ENCODE results near the gene KLHDC7A. TPM values are rescaled to one million over a fixed set of nuclear protein-coding genes. Genes with fewer than 3 reads are reported as not detected.

Gene KLHDC7A
- total RNA-seq, 1 experiment from 2014 or later: not detected

- no peaks in the 10 kb centered on the region for H4K20me1 ChIP-seq (ENCODE audit: low read length)
- H3K4me2 ChIP-seq (ENCODE audit: low read length): no peak overlapping the region
- no peaks in the 10 kb centered on the region for H3K4me1 ChIP-seq (ENCODE audit: insufficient read depth, low read length)
- no peaks in the 10 kb centered on the region for H3K9me3 ChIP-seq (ENCODE audit: low read length)
- intact Hi-C loops (cut with micrococcal nuclease): no loop called here
- peak; percentile 3 for DNase-seq
- H3K36me3 ChIP-seq (ENCODE audit: low read depth, low read length): no peaks in the 10 kb centered on the region
- CTCF ChIA-PET: interaction anchor here (0.6 kb wide), 1 partner anchor 1002 kb away, joined by 5 read pairs; no protein-coding TSS in a partner anchor
- no TSS peak for BruUV-seq (replicated peaks)
- H3K27me3 ChIP-seq (ENCODE audit: low read length): 0 out of 2 replicates have a peak, but pooled peaks cover 5% of the 10 kb centered on the region
- H3K79me2 ChIP-seq (ENCODE audit: low read length): no peaks in the 10 kb centered on the region
- H3K4me3 ChIP-seq (ENCODE audit: low read length): no peak overlapping the region
- no peak overlapping the region for H2AFZ ChIP-seq (ENCODE audit: low read length)
- H3K9ac ChIP-seq (ENCODE audit: low read length): no peak overlapping the region
- no peaks in the 10 kb centered on the region for H3F3A ChIP-seq (ENCODE audit: low read length, unreplicated experiment)
- ATAC-seq: no peak
- no peaks in the 10 kb centered on the region for H3K9me2 ChIP-seq (replicated peaks; ENCODE audit: low read length)
- TF ChIP-seq EZH2 (IDR thresholded peaks at IDR 0.05; ENCODE audit: low read length, unreplicated experiment): no peak
- no peak for TF ChIP-seq EZH2phosphoT487 (IDR thresholded peaks at IDR 0.05; ENCODE audit: borderline replicate concordance, low read length)
- no peak for TF ChIP-seq CTCF (conservative IDR thresholded peaks at IDR 0.05; ENCODE audit: low read depth, low read length)
- no peak overlapping the region for H3K27ac ChIP-seq (ENCODE audit: low read length)
- POLR2A ChIA-PET (ENCODE audit: unreplicated experiment): no interaction called here
Observed at GRCh38 chr1:18440385-18441226, 40.1 kb upstream of the KLHDC7A start.

GRCh38 chr1:18443587-18444520, 36.9 kb upstream of the KLHDC7A start:
- no peaks in the 10 kb centered on the region for H3K9me2 ChIP-seq (replicated peaks; ENCODE audit: low read length)
- no peak overlapping the region for H3K9ac ChIP-seq (ENCODE audit: low read length)
- H4K20me1 ChIP-seq (ENCODE audit: low read length): no peaks in the 10 kb centered on the region
- no peaks in the 10 kb centered on the region for H3K79me2 ChIP-seq (ENCODE audit: low read length)
- no peak overlapping the region for H3K4me3 ChIP-seq (ENCODE audit: low read length)
- H3F3A ChIP-seq (ENCODE audit: low read length, unreplicated experiment): no peaks in the 10 kb centered on the region
- CTCF ChIA-PET: no interaction called here
- H3K27me3 ChIP-seq (ENCODE audit: low read length): 0 out of 2 replicates have a peak, but pooled peaks cover 2% of the 10 kb centered on the region
- H3K4me2 ChIP-seq (ENCODE audit: low read length): no peak overlapping the region
- TF ChIP-seq CTCF (conservative IDR thresholded peaks at IDR 0.05; ENCODE audit: low read depth, low read length) (no peak), EZH2 (IDR thresholded peaks at IDR 0.05; ENCODE audit: low read length, unreplicated experiment) (no peak), EZH2phosphoT487 (IDR thresholded peaks at IDR 0.05; ENCODE audit: borderline replicate concordance, low read length) (no peak)
- no TSS peak for BruUV-seq (replicated peaks)
- H2AFZ ChIP-seq (ENCODE audit: low read length): no peak overlapping the region
- no peak for ATAC-seq
- no peaks in the 10 kb centered on the region for H3K36me3 ChIP-seq (ENCODE audit: low read depth, low read length)
- intact Hi-C loops (cut with micrococcal nuclease): no loop called here
- no peak for DNase-seq
- H3K9me3 ChIP-seq (ENCODE audit: low read length): no peaks in the 10 kb centered on the region
- no peak overlapping the region for H3K27ac ChIP-seq (ENCODE audit: low read length)
- POLR2A ChIA-PET (ENCODE audit: unreplicated experiment): no interaction called here
- no peaks in the 10 kb centered on the region for H3K4me1 ChIP-seq (ENCODE audit: insufficient read depth, low read length)

Data from PC-3 (cell line).